Neural cell (in vitro differentiated cells): ENCODE results near the gene ADD2.

Source experiments
- CTCF ChIP-seq: fragments of 450-650 bp; IDR thresholded peaks from 2 replicates; pipeline ENCODE4 v1.5.1; 2014; ENCODE audit warnings: antibody characterized with exemption, mild to moderate bottlenecking, moderate library complexity; ENCODE audit not compliant: poor library complexity, severe bottlenecking
- EZH2 ChIP-seq: fragments of 200-600, 300-800 bp; shearing (Covaris generic), sonication (generic); IDR thresholded peaks from 2 replicates; pipeline ENCODE4 v1.6.1; 2014; ENCODE audit warnings: antibody characterized with exemption, low read length, borderline replicate concordance, mild to moderate bottlenecking; ENCODE audit not compliant: insufficient read depth, poor library complexity, severe bottlenecking
- POLR2AphosphoS5 ChIP-seq: IDR thresholded peaks from 2 replicates; pipeline ENCODE4 v1.6.1; 2012
- REST ChIP-seq: IDR thresholded peaks from 2 replicates; pipeline ENCODE4 v1.6.1; 2012; ENCODE audit warnings: borderline replicate concordance
- SMC3 ChIP-seq: fragments of 450-650 bp; conservative IDR thresholded peaks from 2 replicates; pipeline ENCODE4 v1.6.1; 2014; ENCODE audit warnings: antibody characterized with exemption, mild to moderate bottlenecking, moderate library complexity; ENCODE audit not compliant: poor library complexity

- TF ChIP-seq CTCF (no peak), SMC3 (no peak), EZH2 (no peak), REST (no peak), POLR2AphosphoS5 (no peak)
Measured at GRCh38 chr2:70797506-70797905, 29.5 kb upstream of the ADD2 start.
